Measurements from ENCODE around the gene NELL2. TPM values are rescaled to one million over a fixed set of nuclear protein-coding genes. Genes with fewer than 3 reads are reported as not detected.

Gene NELL2
- total and polyA plus RNA-seq, 8 donors: 0.27 to 0.79 (median 0.71) TPM

GRCh38 chr12:44627387-44628166 lies 248.5 kb downstream of the NELL2 start:
- Histone ChIP-seq H3K4me3 (no peak overlapping the region), H3K27me3 (no peaks in the 10 kb centered on the region), H3K36me3 (no peaks in the 10 kb centered on the region), H3K9me3 (no peaks in the 10 kb centered on the region), H3K27ac (no peak overlapping the region), H3K4me1 (no peaks in the 10 kb centered on the region)
- TF ChIP-seq CTCF (IDR thresholded peaks at IDR 0.05): no peak
- ATAC-seq (no peak), FAIRE-seq (no peak), DNase-seq (no peak)
- intact Hi-C loops (cut with DNase I): no loop called here
- 55 to 61% methylated on average over 5 of the region's 5 CpGs for WGBS, 2 donors

- Histone ChIP-seq H3K27ac (no peak overlapping the region), H3K36me3 (no peaks in the 10 kb centered on the region), H3K4me3 (no peak overlapping the region), H3K9me3 (no peaks in the 10 kb centered on the region), H3K27me3 (no peaks in the 10 kb centered on the region), H3K4me1 (no peaks in the 10 kb centered on the region)
- intact Hi-C loops (cut with DNase I): no loop called here
- 21 to 26% methylated on average over 2 of the region's 2 CpGs for WGBS, 2 donors
- DNase-seq (no peak), ATAC-seq (no peak), FAIRE-seq (no peak)
- TF ChIP-seq CTCF (IDR thresholded peaks at IDR 0.05): no peak
Observed at GRCh38 chr12:44626883-44627282, 249.2 kb downstream of the NELL2 start.

GRCh38 chr12:44618946-44619345 lies 257.2 kb downstream of the NELL2 start:
- no peak for ATAC-seq
- no peak for DNase-seq
- Histone ChIP-seq H3K4me3 (no peak overlapping the region), H3K27me3 (no peaks in the 10 kb centered on the region), H3K9me3 (no peaks in the 10 kb centered on the region), H3K4me1 (no peaks in the 10 kb centered on the region), H3K27ac (no peak overlapping the region), H3K36me3 (no peaks in the 10 kb centered on the region)
- WGBS, 2 donors: 29 to 42% methylated on average over 5 of the region's 5 CpGs
- intact Hi-C loops (cut with DNase I): no loop called here
- no peak for TF ChIP-seq CTCF (IDR thresholded peaks at IDR 0.05)
- FAIRE-seq: no peak

- no peak for TF ChIP-seq CTCF (IDR thresholded peaks at IDR 0.05)
- ATAC-seq (no peak), DNase-seq (no peak), FAIRE-seq (no peak)
- no peak overlapping the region for H3K27ac ChIP-seq
- no peaks in the 10 kb centered on the region for H3K27me3 ChIP-seq
- no peaks in the 10 kb centered on the region for H3K9me3 ChIP-seq
- intact Hi-C loops (cut with DNase I): no loop called here
- H3K4me3 ChIP-seq: no peak overlapping the region
- 57 to 74% methylated on average over 3 of the region's 3 CpGs for WGBS, 2 donors
- H3K36me3 ChIP-seq: no peaks in the 10 kb centered on the region
- H3K4me1 ChIP-seq: no peaks in the 10 kb centered on the region
Observed at GRCh38 chr12:44616402-44616801, 259.7 kb downstream of the NELL2 start.

GRCh38 chr12:44611538-44611937 lies 264.6 kb downstream of the NELL2 start:
- Histone ChIP-seq H3K4me3 (no peak overlapping the region), H3K4me1 (no peaks in the 10 kb centered on the region), H3K36me3 (no peaks in the 10 kb centered on the region), H3K27ac (no peak overlapping the region), H3K9me3 (no peaks in the 10 kb centered on the region), H3K27me3 (no peaks in the 10 kb centered on the region)
- no peak for TF ChIP-seq CTCF (IDR thresholded peaks at IDR 0.05)
- WGBS, 2 donors: 10 to 14% methylated on average over 1 of the region's 1 CpG
- no peak for DNase-seq
- intact Hi-C loops (cut with DNase I): no loop called here
- no peak for FAIRE-seq
- ATAC-seq: no peak
